NCI-H446 (cell line): ENCODE data around the gene ABL1.
A peak's percentile ranks its signal among the peaks of the same experiment; 100 is the strongest.

Experiments used
- DNase-seq, 2 experiments: peaks; one replicate each; lab custom pipeline; 2025; lab: John Stamatoyannopoulos, UW

ABL1 gene

DNA sequence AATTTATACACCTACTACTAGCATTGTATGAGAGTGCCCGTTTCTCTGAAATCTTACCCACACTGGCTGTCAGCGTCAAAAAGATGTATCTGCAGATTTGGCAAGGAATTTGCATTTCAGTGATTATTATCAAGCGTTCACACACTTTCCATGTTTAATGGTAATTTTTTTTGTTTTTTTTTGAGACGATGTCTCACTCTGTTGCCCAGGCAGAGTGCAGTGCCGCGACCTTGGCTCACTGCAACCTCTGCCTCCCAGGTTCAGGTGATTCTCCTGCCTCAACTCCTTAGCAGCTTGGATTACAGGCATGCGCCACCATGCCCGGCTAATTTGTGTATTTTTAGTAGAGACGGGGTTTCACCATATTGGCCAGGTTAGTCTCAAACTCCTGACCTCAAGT, 14.3 kb downstream of the ABL1 start:
- DNase-seq, result no peak

DNA sequence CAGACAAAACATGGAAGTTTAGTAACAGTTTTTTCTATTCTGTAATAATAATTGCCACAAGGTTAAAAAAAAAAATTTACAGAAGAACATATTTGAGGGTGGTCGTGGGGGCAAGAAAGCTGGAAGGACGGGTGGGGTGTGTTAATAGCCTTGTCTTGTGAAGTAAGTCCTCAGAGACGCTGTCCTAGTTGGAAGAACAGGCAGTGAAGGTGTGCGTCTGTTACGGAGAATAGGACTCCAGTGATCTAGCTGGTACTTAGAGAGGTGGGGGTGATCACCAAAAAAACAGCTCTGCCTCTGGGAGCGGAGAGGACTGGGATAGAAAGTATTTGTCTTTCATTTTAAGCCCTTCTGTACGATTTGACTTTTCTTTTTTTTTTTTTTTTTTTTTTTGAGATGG, 17.7 kb downstream of the ABL1 start:
- no peak for DNase-seq

DNA sequence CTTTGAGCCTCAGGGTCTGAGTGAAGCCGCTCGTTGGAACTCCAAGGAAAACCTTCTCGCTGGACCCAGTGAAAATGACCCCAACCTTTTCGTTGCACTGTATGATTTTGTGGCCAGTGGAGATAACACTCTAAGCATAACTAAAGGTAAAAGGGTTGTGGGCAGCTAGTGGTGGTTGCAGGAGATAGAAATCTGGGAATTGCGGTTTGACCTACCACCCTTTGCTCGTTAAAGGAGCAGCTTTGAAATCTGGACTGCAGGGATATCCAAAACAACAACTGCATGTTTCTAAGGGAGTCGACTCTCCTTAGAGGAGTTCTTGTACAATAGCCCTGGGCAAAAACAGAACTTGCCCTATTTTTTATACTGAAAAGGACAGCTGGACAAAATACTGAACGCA, 19.0 kb downstream of the ABL1 start:
- DNase-seq, result no peak

DNA sequence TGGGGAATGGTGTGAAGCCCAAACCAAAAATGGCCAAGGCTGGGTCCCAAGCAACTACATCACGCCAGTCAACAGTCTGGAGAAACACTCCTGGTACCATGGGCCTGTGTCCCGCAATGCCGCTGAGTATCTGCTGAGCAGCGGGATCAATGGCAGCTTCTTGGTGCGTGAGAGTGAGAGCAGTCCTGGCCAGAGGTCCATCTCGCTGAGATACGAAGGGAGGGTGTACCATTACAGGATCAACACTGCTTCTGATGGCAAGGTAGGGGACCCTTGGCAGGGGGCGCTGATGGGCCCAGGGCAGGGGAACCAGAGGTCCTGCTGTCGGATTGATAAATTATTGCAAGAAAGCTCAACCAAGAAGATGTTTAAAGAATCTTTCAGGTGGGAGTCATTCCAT, 19.8 kb downstream of the ABL1 start:
- no peak for DNase-seq

DNA sequence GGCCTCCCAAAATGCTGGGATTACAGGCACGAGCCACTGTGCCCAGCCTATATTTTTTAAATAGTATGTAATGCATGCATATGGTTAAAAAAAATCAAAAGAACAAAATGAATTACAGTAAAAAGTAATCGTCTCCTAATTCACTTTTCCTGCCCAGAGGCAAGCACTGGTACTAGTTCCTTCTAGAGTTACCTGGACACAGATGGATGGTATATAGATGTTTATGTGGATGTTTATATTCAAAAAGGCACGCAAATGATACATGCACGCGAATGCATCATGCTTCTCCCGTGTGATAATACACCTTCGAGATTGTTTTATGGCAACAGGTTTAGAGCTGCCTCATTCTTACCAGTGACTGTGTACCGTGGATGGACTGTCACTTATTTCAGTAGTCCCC, 21.4 kb downstream of the ABL1 start:
- DNase-seq, result no peak

DNA sequence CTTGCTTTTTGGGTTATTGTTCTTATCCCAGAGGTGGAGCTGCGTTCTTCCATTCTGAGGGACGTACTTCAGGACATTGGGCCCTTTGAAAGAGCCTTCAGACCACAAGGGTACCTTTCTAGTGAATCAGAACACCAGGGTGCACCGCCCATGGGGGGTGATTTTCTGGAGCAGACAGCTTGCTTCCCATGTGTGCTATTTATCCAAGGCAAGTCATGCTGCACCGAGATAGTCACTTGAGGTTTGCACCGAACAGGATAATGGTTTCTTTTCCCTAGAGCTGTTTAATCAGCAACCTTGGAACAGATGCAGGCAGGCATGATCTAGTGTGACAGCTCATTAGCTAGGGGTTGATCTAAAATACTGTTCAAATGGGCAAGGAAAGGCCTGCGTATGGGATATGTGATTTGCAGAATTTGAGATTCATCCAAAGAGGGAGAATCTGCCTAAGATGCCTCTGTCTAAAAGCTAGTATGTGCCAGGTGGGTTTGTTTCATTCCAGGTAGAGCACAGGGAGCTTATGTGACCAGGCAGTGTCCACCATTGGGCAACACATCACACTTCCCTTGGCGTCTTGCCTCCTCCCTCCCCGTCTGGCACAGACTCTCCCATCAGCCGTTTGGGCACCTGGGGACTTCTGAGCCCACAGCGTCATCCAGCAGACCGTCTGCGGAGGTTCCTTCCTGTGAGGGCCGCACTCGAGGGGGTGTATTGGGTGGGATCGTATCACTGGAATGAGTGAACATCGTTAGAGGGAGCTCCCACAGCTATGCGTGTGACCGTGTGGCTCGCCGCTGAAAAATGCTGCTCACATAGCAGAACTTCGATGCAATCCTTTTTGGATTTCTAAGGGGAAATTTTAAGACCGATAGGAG, 23.0 kb downstream of the ABL1 start:
- no peak for DNase-seq

DNA sequence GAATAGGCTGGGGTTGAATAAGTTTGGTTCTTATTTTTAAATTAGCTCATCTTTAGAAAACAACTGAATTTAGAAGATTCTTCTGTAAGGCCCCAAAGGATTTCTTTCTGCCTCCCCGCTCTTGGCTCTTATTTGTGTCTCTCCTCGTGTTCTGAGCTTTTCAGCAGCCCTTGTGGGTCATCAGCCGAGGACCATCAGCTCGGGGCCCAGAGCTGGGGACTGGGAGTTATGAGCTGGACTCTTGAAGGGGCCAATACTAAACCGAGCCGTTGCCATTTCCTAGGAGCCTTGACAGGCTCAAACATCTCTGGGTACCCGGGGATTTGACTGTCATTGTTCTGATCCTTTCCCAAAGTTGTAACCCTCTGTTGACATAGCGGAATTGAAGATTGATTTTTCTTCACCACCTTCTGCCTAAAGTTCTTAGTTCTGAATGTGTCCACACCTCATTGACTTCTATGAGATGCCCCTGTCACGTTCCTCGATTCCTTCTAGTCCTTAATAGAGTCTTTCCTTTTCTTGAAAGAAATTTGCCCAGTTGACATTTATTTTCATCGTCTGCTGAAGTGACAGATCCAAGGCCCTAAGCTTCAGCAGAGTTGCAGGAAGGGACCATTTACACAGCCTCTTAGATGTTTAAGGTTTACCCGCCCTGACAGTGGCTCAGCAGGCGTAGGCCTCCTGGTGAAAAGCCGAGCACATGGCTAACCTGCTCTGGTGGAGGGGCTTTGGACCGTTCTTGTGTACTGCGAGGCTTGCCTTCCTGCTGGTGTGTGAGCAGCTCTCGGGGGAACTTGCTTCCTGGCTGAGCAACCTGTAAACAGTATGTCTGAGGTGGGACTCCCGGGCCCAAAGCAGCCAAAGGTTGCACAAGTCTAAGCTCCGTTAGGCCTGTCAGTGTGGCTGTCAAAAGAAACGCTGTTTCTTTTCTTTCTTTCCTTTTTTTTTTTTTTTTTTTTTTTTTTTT, 24.0 kb downstream of the ABL1 start:
- DNase-seq, result no peak

DNA sequence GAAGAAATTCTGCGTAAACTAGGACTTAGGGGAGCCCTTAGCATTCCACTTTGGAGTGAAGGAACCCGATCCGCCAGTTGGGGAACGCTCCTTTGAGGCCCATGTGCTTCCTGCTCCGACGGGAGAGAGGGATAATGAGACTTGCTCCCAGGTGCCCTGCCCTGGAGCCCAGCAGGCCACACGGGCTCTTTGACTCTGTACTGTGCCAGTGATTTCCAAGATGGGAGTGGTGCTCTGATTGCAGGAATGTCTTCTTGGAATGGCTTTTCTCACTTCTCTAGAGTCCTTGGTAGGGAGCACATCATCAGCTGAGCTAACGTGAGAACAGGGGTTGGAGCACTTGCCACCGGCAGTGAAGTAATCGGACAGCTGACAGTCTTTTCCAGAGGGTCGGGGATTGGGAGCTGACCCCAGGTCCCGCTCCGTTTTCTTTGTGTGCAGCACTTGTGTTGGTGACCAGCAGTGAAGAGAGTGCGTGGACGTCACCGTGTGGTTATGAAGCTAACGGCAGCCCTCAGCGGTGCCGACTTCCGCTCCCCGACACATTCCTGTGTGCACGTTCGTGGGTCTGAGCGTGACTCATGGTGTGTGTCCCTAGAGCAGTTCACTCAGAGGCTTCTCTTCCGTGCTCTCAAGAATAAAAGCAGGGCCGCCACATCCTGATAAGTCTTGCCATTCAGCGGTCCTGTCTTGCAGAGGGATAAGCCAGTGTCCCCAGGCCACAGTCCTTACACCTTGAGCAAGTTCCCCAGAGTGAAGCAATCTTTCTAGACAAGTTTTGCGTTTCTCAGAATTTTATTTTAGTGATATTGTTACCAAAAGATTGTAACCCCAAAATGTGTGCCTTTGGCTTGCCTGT, 25.6 kb downstream of the ABL1 start:
- no peak for DNase-seq

DNA sequence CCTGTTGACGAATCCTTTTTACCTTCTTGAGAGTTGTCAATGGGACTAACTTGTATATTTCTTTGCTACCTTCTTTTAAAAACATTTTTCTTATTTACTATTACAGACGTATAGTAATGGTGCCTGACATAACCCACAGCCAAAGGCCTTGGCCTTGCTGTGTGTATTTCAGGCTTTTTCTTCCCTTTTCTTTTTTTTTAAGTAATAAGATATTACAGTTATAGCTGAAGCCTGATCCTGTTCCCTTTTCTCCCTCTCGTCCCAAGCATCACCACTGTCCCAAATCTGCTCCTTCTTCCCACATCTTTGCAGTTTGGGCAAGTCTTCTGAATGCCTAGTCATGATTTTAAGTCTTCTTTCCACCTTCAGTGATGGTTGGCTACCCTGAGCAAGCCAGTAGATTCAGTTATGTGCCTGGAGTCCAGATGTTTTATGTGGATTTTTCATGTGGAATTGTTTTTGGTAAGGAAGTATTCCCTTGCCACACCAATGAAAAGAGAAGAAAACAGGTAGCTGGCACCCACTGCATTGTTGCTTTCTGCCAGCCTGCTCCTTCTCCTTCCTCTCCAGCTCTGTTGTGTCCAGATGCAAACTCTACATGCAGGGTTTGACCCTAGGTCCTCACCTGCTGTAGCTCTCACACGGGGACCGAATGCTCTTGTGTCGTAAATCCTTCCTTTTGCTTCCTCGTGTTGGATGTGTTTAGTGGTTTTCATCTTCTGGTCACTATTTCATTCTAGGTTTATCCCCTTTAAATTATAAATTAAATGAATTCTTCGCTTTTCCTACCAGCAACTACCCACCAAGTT, 26.5 kb downstream of the ABL1 start:
- DNase-seq, result no peak

DNA sequence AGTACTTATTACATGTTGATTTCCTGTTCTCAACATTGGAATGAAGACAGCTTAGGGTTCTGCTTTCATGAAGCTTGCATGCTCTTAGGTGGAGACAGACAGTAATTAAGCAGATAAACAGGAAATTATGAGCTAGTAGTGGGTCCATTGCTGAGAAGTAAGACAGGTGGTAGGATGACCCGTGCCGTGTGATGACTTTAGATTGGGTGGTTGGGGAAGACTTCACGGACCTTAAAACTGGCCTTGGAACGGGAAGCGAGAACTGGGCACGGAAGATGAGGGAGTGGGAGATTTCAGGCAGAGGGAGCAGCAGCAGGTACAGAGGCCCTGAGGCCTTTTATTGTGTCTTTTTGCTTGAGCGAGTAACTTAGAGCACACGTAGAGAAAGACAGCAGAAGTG, 27.2 kb downstream of the ABL1 start:
- DNase-seq, result no peak

DNA sequence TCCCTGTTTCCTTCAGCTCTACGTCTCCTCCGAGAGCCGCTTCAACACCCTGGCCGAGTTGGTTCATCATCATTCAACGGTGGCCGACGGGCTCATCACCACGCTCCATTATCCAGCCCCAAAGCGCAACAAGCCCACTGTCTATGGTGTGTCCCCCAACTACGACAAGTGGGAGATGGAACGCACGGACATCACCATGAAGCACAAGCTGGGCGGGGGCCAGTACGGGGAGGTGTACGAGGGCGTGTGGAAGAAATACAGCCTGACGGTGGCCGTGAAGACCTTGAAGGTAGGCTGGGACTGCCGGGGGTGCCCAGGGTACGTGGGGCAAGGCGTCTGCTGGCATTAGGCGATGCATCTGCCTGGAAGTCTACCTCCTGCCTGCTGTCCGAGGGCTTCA, 27.7 kb downstream of the ABL1 start:
- no peak for DNase-seq

DNA sequence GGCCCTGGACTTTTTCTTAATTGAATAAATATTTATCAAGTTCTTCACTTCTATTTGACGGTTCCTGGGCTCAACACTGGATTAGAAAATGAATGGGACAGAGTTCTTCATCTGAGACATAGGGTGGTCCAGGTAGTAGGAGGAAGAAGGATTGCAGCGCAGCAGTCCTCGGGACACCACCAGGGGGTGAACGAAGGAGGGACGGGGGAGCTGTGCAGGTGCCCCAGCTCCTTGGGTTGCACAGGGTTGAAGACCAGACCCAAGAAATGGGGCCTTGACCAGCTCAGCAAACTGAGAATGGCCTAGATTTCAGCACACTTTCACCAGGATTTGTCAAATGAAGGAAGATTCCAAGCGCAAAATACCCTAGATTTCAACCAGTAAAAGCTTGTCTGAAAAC, 29.5 kb downstream of the ABL1 start:
- DNase-seq, result no peak

DNA sequence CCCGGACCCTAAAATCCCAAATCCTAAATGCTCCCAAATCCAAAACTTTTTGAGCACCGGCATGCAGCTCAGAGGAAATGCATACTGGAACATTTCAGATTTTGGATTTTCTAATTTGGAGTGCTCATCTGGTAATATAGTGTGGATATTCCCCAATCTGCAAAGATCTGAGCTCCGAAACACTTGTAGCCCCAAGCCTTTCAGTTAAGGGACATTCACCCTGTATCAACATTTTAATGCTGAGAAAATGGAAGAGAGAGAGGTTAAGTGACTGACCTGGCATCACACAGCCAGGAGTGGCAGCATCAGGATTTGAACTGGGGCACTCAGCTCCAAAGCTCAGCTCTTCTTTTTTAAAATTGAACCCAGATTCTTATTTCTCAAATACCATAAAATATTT, 30.9 kb downstream of the ABL1 start:
- no peak for DNase-seq

DNA sequence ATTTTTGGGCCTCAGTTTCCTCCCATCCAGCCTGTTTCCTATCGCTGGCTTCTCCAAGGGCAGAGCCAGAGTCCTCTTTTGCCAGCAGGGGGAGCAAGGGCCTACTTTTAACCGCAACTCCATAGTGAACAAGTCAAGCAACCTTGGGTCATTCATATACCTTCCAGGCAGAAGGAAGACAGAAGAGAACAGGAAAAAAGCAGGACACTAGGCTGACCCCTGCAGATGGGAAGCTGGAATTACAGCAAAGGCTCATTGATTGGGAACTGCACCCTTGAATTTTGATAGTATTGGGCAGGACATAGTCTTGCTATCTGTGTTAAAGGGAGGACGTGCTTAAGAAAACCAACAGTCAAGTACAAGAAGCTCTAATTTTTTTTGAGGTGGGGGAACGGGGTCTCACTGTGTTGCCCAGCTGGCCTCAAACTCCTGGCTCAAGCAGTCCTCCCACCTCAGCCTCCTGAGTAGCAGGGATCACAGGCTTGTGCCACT, 31.5 kb downstream of the ABL1 start:
- DNase-seq, result peak; percentile 49 to 68

DNA sequence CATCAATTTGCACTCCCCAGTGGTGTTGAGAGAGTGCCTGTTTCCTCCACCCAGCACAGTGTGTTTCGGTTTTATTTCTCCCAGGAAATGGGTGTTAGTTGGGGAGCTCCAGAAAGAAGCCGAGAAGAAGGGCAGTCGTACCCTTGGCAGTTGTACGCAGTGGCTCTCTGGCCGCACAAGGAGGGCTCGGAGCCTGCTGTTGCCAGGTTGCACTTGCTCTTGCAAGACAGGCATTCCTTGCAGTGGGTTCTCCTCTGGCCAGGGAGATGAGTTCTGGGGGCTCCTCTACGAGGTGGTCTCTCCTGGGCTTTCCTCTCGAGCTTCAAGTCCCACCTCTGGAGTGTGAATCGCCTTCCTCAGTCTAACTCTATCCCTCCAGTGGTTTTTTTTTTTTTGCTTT, 32.5 kb downstream of the ABL1 start:
- DNase-seq, result no peak

DNA sequence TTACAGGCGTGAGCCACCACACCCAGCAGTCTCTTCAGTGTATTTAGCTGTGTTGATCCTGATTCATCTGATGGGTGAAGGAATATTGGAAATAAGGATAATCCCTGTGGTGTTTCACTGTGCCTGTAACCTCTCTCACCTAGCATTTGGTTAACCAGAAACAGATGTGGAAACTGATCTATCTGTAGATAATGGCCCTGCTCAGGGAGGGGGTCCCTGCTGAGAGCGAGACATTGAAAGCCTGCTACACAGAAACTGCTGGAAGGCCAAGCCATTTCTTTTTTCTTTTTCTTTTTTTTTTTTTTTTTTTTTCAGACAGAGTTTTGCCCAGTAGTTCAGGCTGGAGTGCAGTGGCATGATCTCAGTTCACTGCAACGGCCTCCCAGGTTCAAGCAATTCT, 33.2 kb downstream of the ABL1 start:
- DNase-seq, result no peak

DNA sequence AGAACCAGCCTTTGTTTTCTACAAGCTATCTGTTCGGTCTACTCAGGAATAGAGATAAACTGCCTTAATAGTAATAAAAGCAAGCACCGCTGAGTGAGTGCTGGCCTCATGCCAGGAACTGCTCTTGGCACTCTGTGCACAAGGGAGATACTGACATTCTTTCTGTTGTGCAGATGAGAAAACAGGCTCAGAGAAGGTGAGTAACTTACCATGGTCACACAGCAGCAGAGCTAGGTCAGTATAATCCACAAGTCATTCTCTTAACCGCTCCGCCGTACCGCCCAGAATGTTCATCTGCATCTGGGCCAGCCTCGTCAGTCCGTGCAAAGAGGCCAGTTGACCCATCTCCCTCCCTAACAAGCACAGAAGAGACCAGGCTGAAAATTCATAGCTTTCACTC, 34.2 kb downstream of the ABL1 start:
- DNase-seq, result peak in 1 of 2 experiments; percentile 10

DNA sequence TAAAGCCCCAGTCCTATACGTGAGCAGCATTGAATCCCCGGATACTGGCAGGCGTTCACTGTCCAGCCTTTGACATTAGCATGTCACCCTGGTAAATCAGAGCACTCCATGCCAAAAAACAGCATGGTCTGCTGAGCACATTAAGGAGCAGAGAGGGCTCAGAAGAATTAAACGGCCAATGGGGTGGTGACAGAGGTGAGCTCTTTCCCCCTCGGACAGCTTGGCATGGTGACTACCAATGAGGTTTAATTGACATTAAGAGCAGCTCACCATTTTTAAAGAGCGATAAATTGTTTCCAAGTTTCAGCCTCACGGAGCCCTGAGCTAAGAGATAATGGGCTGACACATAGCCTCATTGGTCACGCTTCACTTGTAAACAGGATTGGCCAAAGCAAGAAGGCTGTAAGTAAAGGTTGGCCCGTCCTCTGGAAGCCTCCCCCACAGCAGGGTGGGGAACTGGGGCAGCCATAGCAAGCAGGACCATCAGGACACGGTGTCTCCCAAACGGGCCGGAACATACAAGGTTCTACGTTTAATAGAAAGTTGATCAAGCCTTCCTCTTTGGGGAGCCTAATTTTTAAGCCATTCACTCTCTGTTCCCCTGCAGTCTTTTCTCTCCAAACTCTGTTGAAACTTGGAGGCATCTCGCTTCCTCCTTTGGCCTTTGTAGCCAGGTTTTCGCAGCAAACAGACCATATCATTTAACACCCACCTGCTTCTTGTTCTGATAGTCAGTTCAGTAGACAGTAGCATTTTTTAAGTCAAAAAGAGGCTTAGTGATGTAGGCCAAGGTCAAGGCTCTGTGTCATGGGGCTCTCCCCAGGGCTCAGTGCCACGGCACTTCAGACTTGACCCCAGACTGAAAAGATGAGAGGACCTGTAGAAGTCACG, 35.7 kb downstream of the ABL1 start:
- DNase-seq, result peak; percentile 54 to 72

DNA sequence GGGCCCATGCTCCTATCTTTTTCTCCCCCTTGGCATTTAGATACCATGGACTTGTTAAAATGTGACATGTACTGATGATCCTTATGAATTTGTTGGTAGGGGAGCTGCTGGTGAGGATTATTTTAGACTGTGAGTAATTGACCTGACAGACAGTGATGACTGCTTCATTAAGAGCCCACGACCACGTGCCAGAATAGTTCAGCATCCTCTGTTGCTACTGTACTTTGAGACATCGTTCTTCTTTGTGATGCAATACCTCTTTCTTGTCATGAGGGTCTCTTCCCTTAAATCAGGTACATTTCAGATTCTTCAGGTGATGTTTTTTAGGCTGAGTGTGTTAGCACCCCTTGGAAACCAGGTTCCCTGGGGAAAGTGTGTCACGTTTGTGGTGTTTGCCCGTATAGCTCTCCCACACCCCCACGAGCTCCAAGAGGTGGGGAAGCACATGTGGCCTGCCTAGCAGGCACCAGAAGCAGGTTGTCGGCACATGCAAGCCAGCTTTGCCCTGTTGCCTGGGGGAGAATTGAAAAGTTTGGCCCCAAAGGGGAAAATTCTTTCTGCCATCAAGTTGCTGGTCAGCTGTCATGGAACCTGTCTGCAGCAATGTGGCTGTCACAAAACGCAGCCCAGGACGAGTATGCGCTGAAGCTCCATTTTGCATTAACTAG, 36.5 kb downstream of the ABL1 start:
- no peak for DNase-seq
